Vagina (tissue), 2 donors: ENCODE data around the gene CARD14. TPM values are rescaled to one million over a fixed set of nuclear protein-coding genes. Genes with fewer than 3 reads are reported as not detected.

ENCODE experiments used
- DNase-seq, 2 donors: peaks; one replicate each; pipeline ENCODE4 v3.0.0-alpha.2; 2017; ENCODE audit errors: extremely low spot score in 2 of 2
- H3K27ac ChIP-seq: fragments of 200-600 bp; sonication (generic); one replicate; pipeline ENCODE4 v1.5.1; 2019
- H3K27me3 ChIP-seq: fragments of 200-600 bp; sonication (generic); one replicate; pipeline ENCODE4 v1.5.1; 2019
- H3K36me3 ChIP-seq, 2 donors: fragments of 200-600 bp; sonication (generic); one replicate each; pipeline ENCODE4 v1.5.1; 2017 to 2019
- H3K4me1 ChIP-seq: fragments of 200-600 bp; sonication (generic); one replicate; pipeline ENCODE4 v1.5.1; 2019
- H3K4me3 ChIP-seq, 2 donors: fragments of 200-600 bp; sonication (generic); 1 replicate in 1 of 2; 2 replicates in 1 of 2; pipeline ENCODE4 v1.5.1; 2016 to 2019
- H3K9me3 ChIP-seq: fragments of 200-600 bp; sonication (generic); one replicate; pipeline ENCODE4 v1.5.1; 2019
- POLR2A ChIP-seq, 2 donors: fragments of 450-650 bp; IDR thresholded peaks; one replicate each; pipeline ENCODE4 v1.6.1; 2017; ENCODE audit warnings: antibody characterized with exemption in 2 of 2, mild to moderate bottlenecking in 2 of 2, moderate library complexity in 2 of 2
- POLR2AphosphoS5 ChIP-seq, 2 donors: sonication (generic); formaldehyde crosslinking; IDR thresholded peaks; one replicate each; pipeline ENCODE4 v1.9.0; 2017; ENCODE audit warnings: antibody characterized with exemption in 2 of 2, mild to moderate bottlenecking in 2 of 2, low read depth in 1 of 2; ENCODE audit not compliant: insufficient read depth in 1 of 2
- intact Hi-C: fragments of 100-400 bp; cut with DNase I; formaldehyde crosslinking; loops from one replicate; pipeline ENCODE4 v1.15.1; 2023
- total RNA-seq: library from RNA; depleted of rRNA; stranded (reverse); fragments of >200 nt; gene quantifications from one replicate; pipeline ENCODE4 v1.2.3, GENCODE V29; 2016
- TF ChIP-seq, protein P1 (sequence below), 3 experiments: fragments of 450-650 bp in 2 of 3; fragments of 200-600 bp in 1 of 3; sonication (generic) in 1 of 3; IDR thresholded peaks; one replicate each; pipeline ENCODE4 v1.5.1; 2017 to 2019; ENCODE audit warnings: antibody characterized with exemption in 3 of 3, mild to moderate bottlenecking in 2 of 3, moderate library complexity in 2 of 3

Gene CARD14
- total RNA-seq, 1 donor from 2014 or later = 30.0 TPM

DNA sequence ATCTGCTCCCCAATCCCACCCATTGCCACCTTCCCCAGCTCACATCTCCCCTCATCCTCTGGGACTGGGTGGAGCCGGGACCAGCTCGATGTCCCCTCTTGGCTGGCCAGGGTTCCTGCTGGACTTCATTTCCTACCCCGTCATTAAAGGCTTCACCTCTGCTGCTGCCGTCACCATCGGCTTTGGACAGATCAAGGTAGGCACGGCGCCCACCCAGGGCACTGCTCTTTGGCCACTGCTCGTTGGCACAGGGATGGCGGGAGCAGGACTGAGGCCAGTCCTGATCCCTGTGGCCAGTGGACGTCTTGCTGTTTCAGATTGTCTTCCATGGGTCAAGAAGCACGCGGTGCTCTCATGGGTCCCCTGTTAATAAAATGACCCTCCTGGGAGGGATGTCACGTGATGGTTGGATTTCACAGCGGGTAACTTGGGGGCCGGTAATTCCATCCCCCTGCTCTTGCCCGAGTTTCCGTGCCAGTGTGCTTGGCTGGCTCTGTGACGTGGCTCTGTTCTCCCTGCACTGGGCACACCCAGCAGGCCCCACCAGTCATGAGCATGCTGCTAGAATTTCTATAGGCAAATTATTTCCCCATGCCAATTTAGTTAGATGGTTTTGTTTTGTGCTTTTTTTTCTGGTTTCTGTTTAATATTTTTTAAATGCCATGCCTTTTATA lies 53.4 kb downstream of the CARD14 start:
- intact Hi-C loops = no loop called here
- Histone ChIP-seq H3K9me3 (no peaks in the 10 kb centered on the region), H3K4me1 (peaks cover 40% of the 10 kb centered on the region), H3K27me3 (no peaks in the 10 kb centered on the region), H3K36me3 (no peaks in the 10 kb centered on the region), H3K4me3 (no peak overlapping the region), H3K27ac (no peak overlapping the region)
- no peak for DNase-seq
- TF ChIP-seq POLR2AphosphoS5 (IDR thresholded peaks at IDR 0.05; ENCODE audit: insufficient read depth in 1 of 2, low read depth in 1 of 2) (no peak), POLR2A (IDR thresholded peaks at IDR 0.05) (no peak)
- TF ChIP-seq, protein P1, sequence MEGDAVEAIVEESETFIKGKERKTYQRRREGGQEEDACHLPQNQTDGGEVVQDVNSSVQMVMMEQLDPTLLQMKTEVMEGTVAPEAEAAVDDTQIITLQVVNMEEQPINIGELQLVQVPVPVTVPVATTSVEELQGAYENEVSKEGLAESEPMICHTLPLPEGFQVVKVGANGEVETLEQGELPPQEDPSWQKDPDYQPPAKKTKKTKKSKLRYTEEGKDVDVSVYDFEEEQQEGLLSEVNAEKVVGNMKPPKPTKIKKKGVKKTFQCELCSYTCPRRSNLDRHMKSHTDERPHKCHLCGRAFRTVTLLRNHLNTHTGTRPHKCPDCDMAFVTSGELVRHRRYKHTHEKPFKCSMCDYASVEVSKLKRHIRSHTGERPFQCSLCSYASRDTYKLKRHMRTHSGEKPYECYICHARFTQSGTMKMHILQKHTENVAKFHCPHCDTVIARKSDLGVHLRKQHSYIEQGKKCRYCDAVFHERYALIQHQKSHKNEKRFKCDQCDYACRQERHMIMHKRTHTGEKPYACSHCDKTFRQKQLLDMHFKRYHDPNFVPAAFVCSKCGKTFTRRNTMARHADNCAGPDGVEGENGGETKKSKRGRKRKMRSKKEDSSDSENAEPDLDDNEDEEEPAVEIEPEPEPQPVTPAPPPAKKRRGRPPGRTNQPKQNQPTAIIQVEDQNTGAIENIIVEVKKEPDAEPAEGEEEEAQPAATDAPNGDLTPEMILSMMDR (IDR thresholded peaks at IDR 0.05) = no peak

DNA sequence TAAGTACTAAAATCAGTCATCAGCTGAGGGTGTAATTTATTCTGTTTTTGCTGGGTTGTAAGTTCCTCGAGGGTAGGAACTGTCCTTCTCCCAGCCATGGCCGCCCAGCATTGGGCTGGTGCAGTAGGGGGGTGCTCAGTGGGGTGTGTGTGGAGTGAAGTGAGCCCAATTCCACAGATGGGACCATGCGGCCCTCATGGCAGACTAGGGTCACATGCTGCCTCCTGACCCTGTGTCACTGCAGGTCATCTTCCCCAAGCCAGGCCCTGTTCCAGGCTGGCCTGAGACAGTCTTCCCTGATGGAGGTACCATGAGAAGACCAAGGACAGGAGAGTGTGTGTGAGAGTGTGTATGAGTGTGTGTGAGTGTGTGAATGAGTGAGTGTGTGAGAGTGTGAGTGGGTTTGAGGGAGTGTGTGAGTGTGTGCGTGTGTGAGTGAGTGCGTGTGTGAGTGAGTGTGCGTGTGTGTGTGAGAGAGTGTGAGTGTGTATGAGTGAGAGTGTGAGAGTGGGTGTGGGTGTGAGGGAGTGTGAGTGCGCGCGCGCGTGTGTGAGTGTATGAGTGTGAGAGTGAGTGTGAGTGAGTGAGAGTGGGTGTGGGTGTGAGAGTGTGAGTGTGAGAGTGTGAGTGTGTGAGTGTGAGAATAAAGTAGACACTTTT lies 54.1 kb downstream of the CARD14 start:
- Histone ChIP-seq H3K36me3 (peaks cover 0 to 4% of the 10 kb centered on the region in 2 donors), H3K27ac (no peak overlapping the region), H3K4me3 (no peak overlapping the region), H3K27me3 (no peaks in the 10 kb centered on the region), H3K9me3 (no peaks in the 10 kb centered on the region), H3K4me1 (peaks cover 33% of the 10 kb centered on the region)
- no peak for DNase-seq
- TF ChIP-seq POLR2AphosphoS5 (IDR thresholded peaks at IDR 0.05; ENCODE audit: insufficient read depth in 1 of 2, low read depth in 1 of 2) = no peak
- TF ChIP-seq, protein P1 (IDR thresholded peaks at IDR 0.05) = no peak
- intact Hi-C loops = no loop called here

DNA sequence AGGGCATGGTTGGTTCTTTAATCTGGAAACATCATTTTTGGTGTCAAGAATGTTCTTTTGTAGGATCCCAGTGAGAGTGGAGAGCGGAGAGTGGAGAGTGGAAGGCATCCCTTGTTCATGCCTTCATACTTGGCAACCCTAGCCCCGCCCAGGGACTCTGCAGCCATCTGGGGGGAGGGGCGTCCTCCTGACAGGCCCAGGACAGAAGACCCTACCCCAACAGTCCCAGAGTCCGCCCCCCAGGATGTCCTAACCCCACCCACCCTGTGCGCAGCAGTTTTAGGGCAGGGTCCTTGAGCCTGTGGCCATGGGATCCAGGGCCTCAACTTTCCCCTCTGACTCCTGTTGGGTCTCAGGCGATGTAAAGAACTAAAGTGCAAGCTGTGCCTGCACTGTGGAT lies 54.9 kb downstream of the CARD14 start:
- Histone ChIP-seq H3K4me3 (no peak overlapping the region), H3K36me3 (peaks cover 0 to 4% of the 10 kb centered on the region in 2 donors), H3K27me3 (no peaks in the 10 kb centered on the region), H3K27ac (no peak overlapping the region), H3K9me3 (no peaks in the 10 kb centered on the region), H3K4me1 (peaks cover 26% of the 10 kb centered on the region)
- no peak for DNase-seq
- intact Hi-C loops = no loop called here
- TF ChIP-seq, protein P1 (IDR thresholded peaks at IDR 0.05) = no peak
- no peak for TF ChIP-seq POLR2A (IDR thresholded peaks at IDR 0.05)

DNA sequence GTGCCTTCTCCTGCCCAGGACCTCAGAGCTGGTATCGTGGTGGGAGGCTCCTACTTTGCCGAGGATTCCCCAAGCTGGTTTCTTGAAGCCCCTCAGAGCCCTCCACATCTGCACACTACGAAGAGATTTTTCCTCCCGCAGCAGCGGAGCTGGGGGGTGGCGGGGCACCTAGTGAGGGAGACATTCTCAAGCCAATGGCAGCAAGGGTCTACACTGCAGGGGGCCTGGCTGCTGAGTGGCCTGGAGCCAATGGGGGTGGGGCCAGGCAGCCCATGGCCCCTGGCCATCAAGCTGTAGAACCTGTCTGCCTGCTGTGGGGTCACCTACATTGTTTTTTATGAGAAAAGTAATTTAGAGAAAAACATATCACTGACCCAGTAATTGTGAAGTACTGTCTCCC lies 55.4 kb downstream of the CARD14 start:
- peaks cover 0 to 4% of the 10 kb centered on the region in 2 donors for H3K36me3 ChIP-seq
- TF ChIP-seq, protein P1 (IDR thresholded peaks at IDR 0.05) = no peak
- TF ChIP-seq POLR2AphosphoS5 (IDR thresholded peaks at IDR 0.05; ENCODE audit: insufficient read depth in 1 of 2, low read depth in 1 of 2) (no peak), POLR2A (IDR thresholded peaks at IDR 0.05) (no peak)
- H3K4me1 ChIP-seq = peaks cover 23% of the 10 kb centered on the region
- no peaks in the 10 kb centered on the region for H3K27me3 ChIP-seq
- H3K27ac ChIP-seq = no peak overlapping the region
- intact Hi-C loops = no loop called here
- H3K4me3 ChIP-seq = no peak overlapping the region
- DNase-seq = no peak
- H3K9me3 ChIP-seq = no peaks in the 10 kb centered on the region

DNA sequence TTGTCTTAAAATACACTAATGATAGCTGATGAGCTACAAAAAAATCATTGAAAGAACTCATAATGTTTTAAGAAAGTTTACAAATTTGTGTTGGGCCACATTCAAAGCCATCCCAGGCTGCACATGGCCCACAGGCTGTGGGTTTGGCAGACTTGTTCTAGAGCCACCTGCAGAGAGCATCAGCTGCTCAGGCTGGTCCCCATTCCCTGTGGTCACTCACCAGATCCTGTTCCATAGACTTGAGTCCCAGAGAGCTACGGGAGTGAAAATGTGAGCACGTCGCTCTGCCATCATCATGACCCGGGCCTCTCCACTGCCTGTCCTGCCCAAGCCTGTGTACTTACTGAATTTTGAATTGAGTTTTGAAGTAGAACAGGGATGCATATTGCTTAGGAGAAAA lies 57.3 kb downstream of the CARD14 start:
- intact Hi-C loops = no loop called here
- TF ChIP-seq, protein P1 (IDR thresholded peaks at IDR 0.05) = no peak
- TF ChIP-seq POLR2A (IDR thresholded peaks at IDR 0.05) = no peak
- no peak for TF ChIP-seq POLR2AphosphoS5 (IDR thresholded peaks at IDR 0.05; ENCODE audit: insufficient read depth in 1 of 2, low read depth in 1 of 2)
- peaks cover 0 to 6% of the 10 kb centered on the region in 2 donors for H3K36me3 ChIP-seq
- no peak overlapping the region for H3K27ac ChIP-seq
- H3K9me3 ChIP-seq = no peaks in the 10 kb centered on the region
- DNase-seq = no peak
- H3K27me3 ChIP-seq = no peaks in the 10 kb centered on the region
- peaks cover 11% of the 10 kb centered on the region for H3K4me1 ChIP-seq
- no peak overlapping the region for H3K4me3 ChIP-seq
